GM12878 (cell line): Measurements from ENCODE around the gene NET1. TPM values are rescaled to one million over a fixed set of nuclear protein-coding genes. Genes with fewer than 3 reads are reported as not detected.

Experiments
- ASH2L ChIP-seq: fragments of 300-600, 200-600 bp; sonication (generic); IDR thresholded peaks from 2 replicates; pipeline ENCODE4 v1.6.1; 2017; ENCODE audit warnings: low read depth, mild to moderate bottlenecking, borderline replicate concordance
- CBFB ChIP-seq: IDR thresholded peaks from 2 replicates; pipeline ENCODE4 v1.6.1; 2016; ENCODE audit warnings: antibody characterized with exemption, low read depth
- FOXM1 ChIP-seq: IDR thresholded peaks from 2 replicates; pipeline ENCODE4 v1.6.1; 2012; ENCODE audit warnings: low read depth, mild to moderate bottlenecking, inconsistent platforms, low read length, moderate library complexity
- POLR2AphosphoS5 ChIP-seq: IDR thresholded peaks from 2 replicates; pipeline ENCODE4 v1.6.1; 2011; ENCODE audit warnings: mild to moderate bottlenecking, low read length, inconsistent platforms
- STAT1 ChIP-seq: fragments of 450-650 bp; conservative IDR thresholded peaks from 2 replicates; pipeline ENCODE4 v1.6.1; 2014; ENCODE audit warnings: antibody characterized with exemption, mild to moderate bottlenecking
- ZNF217 ChIP-seq: fragments of 450-650 bp; IDR thresholded peaks from 2 replicates; pipeline ENCODE4 v1.6.1; 2017; ENCODE audit warnings: antibody characterized with exemption, mild to moderate bottlenecking
- polyA plus RNA-seq, 11 experiments: library from polyadenylated mRNA; depleted of rRNA in 4 of 11; unstranded in 6 of 11; stranded (reverse) in 5 of 11; fragments of >200 nt; fragmentation: Nextera tagmentation in 4 of 11; fragmentation: Illumina TruSeq in 1 of 11; extraction: Ambion mirVana in 4 of 11; extraction: Trizol in 1 of 11; gene quantifications; 1 replicate in 1 of 11; 2 replicates in 10 of 11; pipeline versions ENCODE4 v1.2.1 to v1.2.3, GENCODE V29; 2011 to 2016; ENCODE audit warnings: inconsistent platforms in 2 of 11, missing spikeins in 2 of 11, low read depth in 1 of 11
- total RNA-seq, 4 experiments: library from RNA; depleted of rRNA in 3 of 4; stranded (reverse); fragments of >200 nt in 3 of 4; fragmentation: Illumina TruSeq in 1 of 4; extraction: Trizol in 1 of 4; gene quantifications; 2 replicates each; pipeline versions ENCODE4 v1.2.1 to v1.2.3, GENCODE V29; 2013 to 2021
- TF ChIP-seq, protein P1 (sequence below): fragments of 450-650 bp; formaldehyde crosslinking; IDR thresholded peaks from 2 replicates; pipeline ENCODE4 v1.5.0; 2022; ENCODE audit warnings: mild to moderate bottlenecking, missing genetic modification characterization
- TF ChIP-seq, protein P2 (sequence below): IDR thresholded peaks from 2 replicates; pipeline ENCODE4 v1.6.1; 2012; ENCODE audit warnings: low read depth, low read length, improper control_type of control experiment
- TF ChIP-seq, protein P3 (sequence below): fragments of 450-650 bp; IDR thresholded peaks from 2 replicates; pipeline ENCODE4 v1.6.1; 2014; ENCODE audit warnings: mild to moderate bottlenecking

NET1 gene
- total and polyA plus RNA-seq, 10 of the 15 experiments (the other 5 are each of a cell fraction or from before 2014, with no cell fraction given), result 6.5 to 22.7 (median 18.4) TPM

DNA sequence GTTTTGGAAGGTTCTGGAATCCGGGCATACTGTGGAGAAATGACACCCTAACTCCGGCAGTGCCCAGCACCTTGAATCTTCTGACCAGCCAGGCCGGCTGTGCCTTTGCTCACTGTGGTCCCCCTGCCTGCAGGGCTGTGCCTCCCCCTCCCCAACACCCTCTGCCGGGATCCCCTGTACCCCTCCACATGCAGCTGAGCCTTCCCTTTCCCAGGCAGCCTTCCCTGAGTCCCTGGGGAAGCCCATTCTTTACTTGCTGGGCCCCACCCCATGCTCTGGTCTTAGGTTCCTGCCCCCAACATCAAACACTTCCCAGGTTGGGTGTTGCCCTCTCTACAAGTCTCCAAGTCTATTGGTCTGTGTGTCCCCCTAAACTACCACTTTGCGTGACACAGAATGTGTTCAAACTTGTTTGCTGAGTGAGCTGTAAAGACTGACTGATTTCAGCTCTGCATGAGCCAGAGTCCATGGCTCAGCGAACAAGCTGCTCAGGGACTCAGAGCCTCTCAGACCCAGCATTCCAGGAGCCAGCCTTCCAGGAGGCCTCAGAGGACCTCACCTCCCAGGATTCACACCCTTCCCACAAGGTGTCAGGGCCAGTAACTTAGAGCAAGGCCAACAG lies 55.4 kb downstream of the NET1 start (continued):
- TF ChIP-seq, protein P1, sequence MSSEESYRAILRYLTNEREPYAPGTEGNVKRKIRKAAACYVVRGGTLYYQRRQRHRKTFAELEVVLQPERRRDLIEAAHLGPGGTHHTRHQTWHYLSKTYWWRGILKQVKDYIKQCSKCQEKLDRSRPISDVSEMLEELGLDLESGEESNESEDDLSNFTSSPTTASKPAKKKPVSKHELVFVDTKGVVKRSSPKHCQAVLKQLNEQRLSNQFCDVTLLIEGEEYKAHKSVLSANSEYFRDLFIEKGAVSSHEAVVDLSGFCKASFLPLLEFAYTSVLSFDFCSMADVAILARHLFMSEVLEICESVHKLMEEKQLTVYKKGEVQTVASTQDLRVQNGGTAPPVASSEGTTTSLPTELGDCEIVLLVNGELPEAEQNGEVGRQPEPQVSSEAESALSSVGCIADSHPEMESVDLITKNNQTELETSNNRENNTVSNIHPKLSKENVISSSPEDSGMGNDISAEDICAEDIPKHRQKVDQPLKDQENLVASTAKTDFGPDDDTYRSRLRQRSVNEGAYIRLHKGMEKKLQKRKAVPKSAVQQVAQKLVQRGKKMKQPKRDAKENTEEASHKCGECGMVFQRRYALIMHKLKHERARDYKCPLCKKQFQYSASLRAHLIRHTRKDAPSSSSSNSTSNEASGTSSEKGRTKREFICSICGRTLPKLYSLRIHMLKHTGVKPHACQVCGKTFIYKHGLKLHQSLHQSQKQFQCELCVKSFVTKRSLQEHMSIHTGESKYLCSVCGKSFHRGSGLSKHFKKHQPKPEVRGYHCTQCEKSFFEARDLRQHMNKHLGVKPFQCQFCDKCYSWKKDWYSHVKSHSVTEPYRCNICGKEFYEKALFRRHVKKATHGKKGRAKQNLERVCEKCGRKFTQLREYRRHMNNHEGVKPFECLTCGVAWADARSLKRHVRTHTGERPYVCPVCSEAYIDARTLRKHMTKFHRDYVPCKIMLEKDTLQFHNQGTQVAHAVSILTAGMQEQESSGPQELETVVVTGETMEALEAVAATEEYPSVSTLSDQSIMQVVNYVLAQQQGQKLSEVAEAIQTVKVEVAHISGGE (CRISPR knock-in tag), result no peak
- TF ChIP-seq POLR2AphosphoS5 (no peak), ASH2L (no peak), STAT1 (no peak), ZNF217 (no peak), CBFB (no peak), FOXM1 (no peak)
- TF ChIP-seq, protein P2, sequence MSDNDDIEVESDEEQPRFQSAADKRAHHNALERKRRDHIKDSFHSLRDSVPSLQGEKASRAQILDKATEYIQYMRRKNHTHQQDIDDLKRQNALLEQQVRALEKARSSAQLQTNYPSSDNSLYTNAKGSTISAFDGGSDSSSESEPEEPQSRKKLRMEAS, result no peak
- TF ChIP-seq, protein P3, sequence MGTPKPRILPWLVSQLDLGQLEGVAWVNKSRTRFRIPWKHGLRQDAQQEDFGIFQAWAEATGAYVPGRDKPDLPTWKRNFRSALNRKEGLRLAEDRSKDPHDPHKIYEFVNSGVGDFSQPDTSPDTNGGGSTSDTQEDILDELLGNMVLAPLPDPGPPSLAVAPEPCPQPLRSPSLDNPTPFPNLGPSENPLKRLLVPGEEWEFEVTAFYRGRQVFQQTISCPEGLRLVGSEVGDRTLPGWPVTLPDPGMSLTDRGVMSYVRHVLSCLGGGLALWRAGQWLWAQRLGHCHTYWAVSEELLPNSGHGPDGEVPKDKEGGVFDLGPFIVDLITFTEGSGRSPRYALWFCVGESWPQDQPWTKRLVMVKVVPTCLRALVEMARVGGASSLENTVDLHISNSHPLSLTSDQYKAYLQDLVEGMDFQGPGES, result no peak
- TF ChIP-seq, all 136 proteins: peak for 0
